Inferior parietal cortex (tissue), 1 donor: ENCODE data around the gene KDM4F.

ENCODE experiments used
- DNase-seq: peaks from one replicate; pipeline ENCODE4 v3.0.0-alpha.2; 2016; ENCODE audit errors: extremely low spot score

The KDM4F gene

GRCh38 chr11:95065336-95065735, 16.1 kb downstream of the KDM4F start:
- no peak for DNase-seq

- no peak for DNase-seq
Observed at GRCh38 chr11:95066716-95067038, 17.5 kb downstream of the KDM4F start, which contains the start of gene SRSF8. Gene SRSF8, plus strand, starts transcription at chr11:95066919. Its CDS starts 308 bp downstream, at chr11:95067227.

- peak; percentile 81 for DNase-seq
Observed at GRCh38 chr11:95067039-95067840, 18.0 kb downstream of the KDM4F start.

GRCh38 chr11:95067841-95068219, 18.6 kb downstream of the KDM4F start:
- peak; percentile 74 for DNase-seq

GRCh38 chr11:95068549-95068948, 19.3 kb downstream of the KDM4F start:
- DNase-seq = peak; percentile 86

GRCh38 chr11:95070471-95070870, 21.2 kb downstream of the KDM4F start:
- DNase-seq = no peak

GRCh38 chr11:95072948-95073347, 23.7 kb downstream of the KDM4F start:
- no peak for DNase-seq

- DNase-seq = no peak
Observed at GRCh38 chr11:95074792-95075563, 25.8 kb downstream of the KDM4F start.

- no peak for DNase-seq
Observed at GRCh38 chr11:95076416-95076815, 27.2 kb downstream of the KDM4F start.

- DNase-seq = no peak
Observed at GRCh38 chr11:95076981-95077380, 27.8 kb downstream of the KDM4F start.

GRCh38 chr11:95078526-95078925, 29.3 kb downstream of the KDM4F start:
- DNase-seq = no peak

GRCh38 chr11:95081010-95081409, 31.8 kb downstream of the KDM4F start:
- no peak for DNase-seq

GRCh38 chr11:95081412-95081811, 32.2 kb downstream of the KDM4F start:
- peak; percentile 70 for DNase-seq

GRCh38 chr11:95082576-95083001, 33.4 kb downstream of the KDM4F start:
- peak; percentile 79 for DNase-seq

- DNase-seq = no peak
Observed at GRCh38 chr11:95084509-95084908, 35.3 kb downstream of the KDM4F start.

- no peak for DNase-seq
Observed at GRCh38 chr11:95085117-95085816, 36.0 kb downstream of the KDM4F start.

GRCh38 chr11:95086151-95086550, 36.9 kb downstream of the KDM4F start:
- no peak for DNase-seq

GRCh38 chr11:95086836-95087570, 37.8 kb downstream of the KDM4F start:
- no peak for DNase-seq

- DNase-seq = peak; percentile 54
Observed at GRCh38 chr11:95088946-95089619, 39.9 kb downstream of the KDM4F start.

- peak; percentile 74 for DNase-seq
Observed at GRCh38 chr11:95089620-95090542, 40.7 kb downstream of the KDM4F start, which contains the start of gene ENDOD1. Gene ENDOD1, plus strand, starts transcription at chr11:95089846. Its CDS starts 82 bp downstream, at chr11:95089928.
